Inferior parietal cortex (tissue), 1 donor: ENCODE data around the gene CHD8.

Experiments used
- DNase-seq: peaks from one replicate; pipeline ENCODE4 v3.0.0-alpha.2; 2016; ENCODE audit errors: extremely low spot score

Gene CHD8

GRCh38 chr14:21369949-21370679 is 85.8 kb downstream of the CHD8 start:
- DNase-seq, result no peak

DNA sequence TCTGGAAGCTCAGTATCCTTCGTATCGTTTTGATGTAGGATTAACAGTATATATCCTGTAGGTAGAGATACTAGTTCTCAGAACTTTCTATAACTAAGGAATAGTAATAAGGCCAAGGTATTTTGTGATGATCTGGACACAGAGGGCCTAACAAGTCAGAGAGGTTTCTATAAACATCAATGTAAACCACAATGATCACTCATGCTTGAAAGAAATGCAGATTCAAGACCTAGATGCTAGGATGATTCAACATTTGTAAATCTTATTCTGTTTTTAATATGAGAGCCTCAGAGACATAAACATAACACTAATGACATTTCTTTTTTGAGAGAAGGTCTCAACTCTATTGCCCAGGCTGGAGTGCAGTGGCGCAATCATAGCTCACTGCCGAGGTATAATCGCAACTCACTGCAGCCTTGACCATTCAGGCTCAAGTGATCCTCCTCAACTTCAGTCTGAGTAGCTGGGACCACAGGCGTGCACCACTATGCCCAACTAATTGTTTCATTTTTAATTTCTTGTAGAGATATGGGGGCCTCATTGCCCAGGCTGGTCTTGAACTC is 88.3 kb downstream of the CHD8 start:
- DNase-seq, result no peak

DNA sequence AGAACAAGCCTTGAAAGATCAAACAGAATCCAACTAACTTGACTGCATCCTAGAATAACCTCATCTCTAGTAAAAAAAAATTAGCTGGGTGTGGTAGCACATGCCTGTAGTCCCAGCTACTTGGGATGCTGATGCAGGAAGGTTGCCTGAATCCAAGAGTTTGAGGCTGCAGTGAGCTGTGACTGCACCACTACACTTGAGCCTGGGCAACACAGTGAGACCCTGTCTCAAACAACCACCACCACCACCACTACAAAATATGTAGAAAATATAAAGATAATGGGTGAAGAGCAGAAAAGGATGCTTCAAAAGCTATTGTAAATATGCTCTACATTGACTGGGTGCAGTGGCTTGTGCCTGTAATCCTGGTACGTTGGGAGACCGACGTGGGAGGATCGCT is 99.4 kb downstream of the CHD8 start:
- DNase-seq, result no peak

DNA sequence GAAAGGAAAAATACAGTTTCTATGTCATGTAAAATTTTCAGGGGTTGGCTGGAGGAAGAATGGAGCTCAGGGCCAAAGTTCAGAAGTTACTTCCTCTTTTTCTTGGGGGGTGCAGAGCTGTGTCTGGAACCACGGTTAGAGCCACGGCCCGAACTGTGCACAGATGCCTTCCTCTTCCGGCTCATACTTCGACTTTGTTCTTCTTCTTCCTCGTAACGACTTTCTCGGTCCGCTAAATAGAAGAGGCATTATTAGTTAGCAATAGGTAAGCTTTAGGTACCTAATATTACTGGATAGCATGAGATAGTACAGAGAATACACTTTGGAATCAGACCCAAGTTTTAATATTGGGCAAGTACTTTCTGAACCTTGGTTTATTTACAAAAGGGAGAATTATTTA is 103.3 kb downstream of the CHD8 start:
- no peak for DNase-seq

- no peak for DNase-seq
Observed at GRCh38 chr14:21350539-21350938, 105.4 kb downstream of the CHD8 start.

GRCh38 chr14:21347201-21347600 is 108.7 kb downstream of the CHD8 start:
- no peak for DNase-seq

DNA sequence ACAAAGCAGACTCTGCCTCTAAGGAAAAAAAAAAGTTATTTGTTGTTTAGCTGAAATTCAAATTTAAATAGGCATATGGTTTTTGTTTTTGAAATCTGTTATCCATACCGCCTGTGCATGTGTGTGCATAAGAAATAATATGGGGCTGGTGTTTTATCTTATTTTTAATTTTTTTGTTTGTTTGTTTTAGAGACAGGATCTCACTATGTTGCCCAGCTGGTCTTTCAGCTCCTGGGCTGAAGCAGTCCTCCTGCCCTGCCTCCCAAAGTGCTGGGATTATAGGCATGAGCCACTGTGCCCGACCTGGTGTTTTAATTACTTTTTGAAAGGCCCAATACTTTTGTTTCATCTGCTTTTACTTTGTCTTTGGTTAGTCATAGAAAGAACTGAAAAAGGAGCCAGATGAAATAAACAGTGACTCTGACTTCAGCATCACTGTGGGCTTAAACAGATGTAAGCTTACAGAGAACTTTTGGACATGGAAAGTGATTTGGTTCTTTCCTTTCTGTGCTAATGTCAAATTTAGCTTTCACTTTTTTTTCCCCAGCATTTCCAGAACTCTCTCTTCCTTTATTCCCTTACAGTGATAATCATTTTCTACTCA is 109.3 kb downstream of the CHD8 start:
- DNase-seq, result no peak

- no peak for DNase-seq
Observed at GRCh38 chr14:21343035-21343794, 112.7 kb downstream of the CHD8 start.
